NCI-H82 treated with DMSO at 0.1 percent for 48 hours (cell line): ENCODE measurements around the gene WNT8B.

Source experiments
- DNase-seq: peaks from one replicate; lab custom pipeline; 2025; ENCODE audit not compliant: unreplicated experiment; lab: John Stamatoyannopoulos, UW

The WNT8B gene

DNA sequence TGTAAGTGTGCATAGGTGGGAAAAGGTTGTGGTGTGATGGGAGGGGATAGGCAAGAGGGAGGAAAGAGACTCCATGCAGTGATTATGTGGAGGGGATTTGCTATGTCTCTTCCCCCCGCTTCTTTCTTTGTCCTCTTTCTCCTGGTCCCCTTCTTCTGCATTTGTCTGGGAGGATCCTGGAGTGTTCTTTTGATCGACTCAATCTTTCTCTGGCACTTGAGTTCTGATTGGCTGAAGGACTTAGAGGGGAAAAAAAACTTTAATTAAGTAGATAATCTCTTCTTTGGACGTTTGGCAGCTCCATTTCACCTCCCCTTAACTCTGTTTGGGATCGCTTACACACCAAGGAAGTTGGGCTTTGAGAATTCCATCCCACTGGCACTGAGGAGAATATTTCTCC is at the start of gene WNT8B:
Gene WNT8B (plus strand): TSS at position 301 of the 400 bp plus-strand sequence. CDS start 160 bp downstream, outside the sequence.
- no peak for DNase-seq

DNA sequence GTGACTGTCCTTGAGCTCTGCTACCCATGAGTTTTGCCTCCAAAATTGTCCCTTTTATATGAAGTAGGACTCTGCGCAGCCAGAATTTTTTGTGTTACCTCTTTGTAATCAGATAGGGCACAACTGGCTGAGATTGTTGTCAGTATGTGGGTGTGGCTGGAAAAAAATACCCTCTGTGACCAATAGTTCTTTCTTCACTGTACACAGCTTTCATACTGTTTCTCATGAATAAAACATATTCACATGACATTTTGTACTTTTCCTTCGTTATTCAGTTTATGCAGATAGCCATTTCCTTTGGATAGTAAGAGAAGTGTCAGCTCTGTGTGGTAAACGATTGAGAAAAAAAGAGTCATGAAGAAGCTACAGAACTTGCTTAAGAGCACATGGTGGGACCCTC is 49.6 kb upstream of the WNT8B start:
- DNase-seq, result no peak

GRCh38 chr10:100419911-100420449 is 42.8 kb upstream of the WNT8B start:
- DNase-seq, result no peak

DNA sequence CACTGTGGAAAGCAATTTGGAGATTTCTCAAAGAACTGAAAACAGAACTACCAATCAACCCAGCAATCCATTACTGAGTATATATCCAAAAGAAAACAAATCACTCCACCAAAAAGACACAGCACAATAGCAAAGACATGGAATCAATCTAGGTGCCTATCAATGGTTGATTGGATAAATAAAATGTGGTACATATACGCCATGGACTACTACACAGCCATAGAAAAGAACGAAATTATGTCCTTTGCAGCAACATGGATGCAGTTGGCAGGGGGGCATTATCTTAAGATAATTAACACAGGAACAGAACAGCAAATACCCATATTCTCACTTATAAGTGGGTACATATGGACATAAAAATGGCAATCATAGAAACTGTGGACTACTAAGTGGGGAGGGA is 35.4 kb upstream of the WNT8B start:
- DNase-seq, result no peak

DNA sequence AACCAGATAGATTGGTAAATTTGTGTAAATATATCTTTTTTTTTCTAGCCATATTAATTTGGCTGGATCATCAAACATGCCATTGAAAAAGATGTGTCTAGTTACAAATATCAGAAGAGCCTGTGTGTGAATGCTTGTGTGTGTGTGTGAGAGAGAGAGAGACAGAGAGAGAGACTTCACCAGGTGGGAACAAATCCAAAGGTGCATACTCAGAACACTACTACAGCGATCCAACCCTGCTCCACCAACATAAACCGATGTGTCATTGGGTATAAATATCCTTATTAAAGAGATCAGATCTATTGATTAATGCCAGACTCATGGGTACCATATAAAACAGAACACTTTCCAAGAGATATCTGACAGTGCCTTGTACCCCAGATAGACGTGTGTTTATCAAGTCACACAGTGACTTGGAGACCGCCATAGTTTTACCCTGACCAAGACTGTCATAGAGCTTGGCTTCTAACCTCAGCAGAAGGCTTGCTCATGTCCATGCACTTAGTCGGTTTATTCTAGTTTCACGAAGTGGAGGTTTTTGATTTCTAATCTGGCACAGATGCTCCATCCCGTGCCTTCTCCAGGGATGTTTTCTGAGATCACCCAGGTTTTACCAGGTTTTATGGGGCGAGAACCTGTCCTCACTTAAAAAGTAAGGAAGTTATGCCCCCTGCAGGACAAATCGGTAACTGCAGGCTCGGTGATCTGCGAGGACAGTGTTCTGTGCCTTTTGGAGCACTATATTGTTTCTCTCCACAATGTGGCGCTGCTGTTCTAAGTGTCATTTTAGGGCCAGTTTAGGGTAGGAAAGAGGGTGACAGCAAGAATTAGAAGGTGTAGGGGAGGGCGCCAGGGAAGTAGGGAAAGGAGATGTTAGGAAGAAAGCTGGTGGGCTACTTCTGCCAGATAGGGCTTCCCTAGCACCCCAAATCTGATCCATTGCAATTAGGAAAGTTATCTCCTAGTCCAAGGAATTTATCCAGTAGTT is 29.3 kb upstream of the WNT8B start:
- peak; percentile 93 for DNase-seq

GRCh38 chr10:100436255-100436654 is 26.6 kb upstream of the WNT8B start:
- peak; percentile 21 for DNase-seq

DNA sequence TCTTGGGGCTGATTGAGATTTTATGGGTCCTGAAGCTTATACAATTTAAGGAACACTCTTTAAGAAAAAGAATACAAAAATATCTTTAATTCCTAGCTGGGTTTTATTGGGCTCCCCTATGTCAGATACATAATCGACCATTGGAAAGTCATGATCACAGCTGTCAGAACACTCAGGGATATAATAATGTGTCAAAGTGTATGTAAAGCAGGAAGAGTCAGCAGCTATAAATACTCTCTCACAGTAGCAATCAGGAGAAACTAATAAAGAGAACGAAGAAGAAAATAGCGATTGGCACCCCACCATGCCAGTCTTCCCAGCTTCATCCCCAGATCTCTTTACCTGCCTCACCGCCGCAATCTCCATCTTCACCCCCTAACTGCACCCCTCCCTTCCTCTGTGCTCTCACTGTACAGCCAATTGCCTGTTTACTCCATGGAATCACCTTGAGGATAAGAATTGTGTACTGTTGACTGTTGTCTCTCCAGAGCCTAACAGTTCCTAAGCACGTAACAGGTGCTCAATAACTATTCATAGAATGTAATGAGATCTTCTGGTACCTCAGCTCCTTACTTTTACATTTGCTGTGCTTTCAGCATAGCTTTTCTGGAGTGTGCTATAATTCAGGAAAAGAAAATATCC is 24.0 kb upstream of the WNT8B start:
- no peak for DNase-seq

DNA sequence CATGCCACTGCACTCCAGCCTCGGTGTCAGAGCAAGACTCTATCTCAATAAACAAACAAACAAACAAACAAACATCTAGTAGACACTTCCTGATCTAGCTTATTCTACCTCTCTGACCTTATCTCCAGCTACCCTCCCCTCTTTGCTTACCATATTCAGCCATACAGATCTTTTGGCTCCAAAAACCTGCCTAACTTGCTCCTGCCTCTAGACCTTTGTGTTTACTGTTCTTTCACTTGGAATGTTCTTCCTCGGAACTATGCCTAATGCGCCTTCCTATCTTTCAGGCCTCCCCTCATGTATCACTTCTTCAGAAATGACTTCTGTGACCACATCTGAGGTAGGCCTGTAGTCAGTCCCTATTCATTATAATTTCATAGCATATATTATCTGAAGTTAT is 20.3 kb upstream of the WNT8B start:
- DNase-seq, result no peak

DNA sequence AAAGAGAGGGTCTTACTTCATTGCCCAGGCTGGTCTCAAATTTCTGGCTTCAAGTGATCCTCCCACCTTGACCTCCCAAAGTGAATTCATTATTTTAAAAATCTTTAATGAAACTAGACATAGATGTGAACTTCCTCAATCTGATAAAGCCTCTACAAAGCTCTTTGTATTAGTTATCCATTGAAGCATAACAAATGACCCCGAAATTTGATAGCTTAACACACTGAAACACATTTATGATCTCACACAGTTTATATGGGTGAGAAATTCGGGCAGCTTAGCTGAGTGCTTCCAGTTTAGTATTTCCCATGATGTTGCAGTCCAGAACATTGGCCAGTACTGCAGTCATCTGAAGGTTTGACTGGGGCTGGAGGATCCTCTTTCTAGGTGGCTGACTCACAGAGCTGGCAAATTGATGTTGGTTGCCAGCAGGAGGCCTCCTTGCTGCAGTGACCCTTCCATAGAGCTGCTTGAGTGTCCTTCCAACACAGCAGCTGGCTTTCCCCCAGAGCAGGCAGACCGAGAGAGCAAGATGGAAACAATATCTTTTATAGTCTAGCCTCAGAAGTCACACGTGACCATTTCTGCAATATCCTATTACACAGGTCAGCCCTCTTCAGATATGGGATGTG is 16.6 kb upstream of the WNT8B start:
- no peak for DNase-seq

GRCh38 chr10:100447663-100448062 is 15.1 kb upstream of the WNT8B start:
- DNase-seq, result no peak

GRCh38 chr10:100448951-100449350 is 13.9 kb upstream of the WNT8B start:
- no peak for DNase-seq

DNA sequence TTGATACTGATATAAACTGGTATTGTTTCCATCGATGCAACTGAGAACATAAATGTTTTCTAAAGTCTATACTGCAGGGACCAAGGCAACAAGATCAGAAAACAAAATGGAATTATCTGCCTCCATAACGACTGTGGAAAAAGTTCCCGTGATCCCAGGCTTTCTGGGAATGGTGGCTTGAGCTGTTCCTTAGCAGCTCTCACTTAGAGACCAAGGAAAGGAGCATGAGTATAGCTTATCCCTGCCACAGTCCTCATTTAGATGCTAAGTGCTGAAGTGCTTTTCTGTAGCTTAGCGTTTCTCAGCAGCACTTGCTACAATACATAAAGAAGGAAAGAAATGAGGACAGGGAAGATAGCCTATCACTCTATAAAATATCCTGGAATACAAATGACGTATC is 5.5 kb downstream of the WNT8B start:
- no peak for DNase-seq

GRCh38 chr10:100468978-100469377 is 6.2 kb downstream of the WNT8B start:
- no peak for DNase-seq

DNA sequence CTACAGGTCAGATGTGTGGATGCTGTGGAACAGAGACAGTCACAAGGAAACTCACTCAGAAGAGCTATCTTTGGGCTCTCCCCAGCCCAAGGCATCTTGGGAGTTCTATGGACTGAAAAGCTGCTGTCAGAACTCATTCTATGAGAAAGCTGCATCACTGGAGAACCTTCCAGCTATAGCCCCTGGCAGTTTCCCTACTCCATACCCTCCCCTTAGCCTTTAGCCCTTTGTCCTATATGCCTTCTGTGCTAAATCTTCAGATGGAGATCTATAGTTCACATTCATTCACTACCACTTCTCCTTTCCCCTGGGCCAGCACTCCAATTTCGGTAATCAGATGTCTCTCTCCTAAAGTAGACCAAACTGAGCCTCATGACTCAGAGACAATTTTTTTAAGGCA is 6.9 kb downstream of the WNT8B start:
- DNase-seq, result no peak

- no peak for DNase-seq
Measured at GRCh38 chr10:100470367-100470766, 7.6 kb downstream of the WNT8B start.

DNA sequence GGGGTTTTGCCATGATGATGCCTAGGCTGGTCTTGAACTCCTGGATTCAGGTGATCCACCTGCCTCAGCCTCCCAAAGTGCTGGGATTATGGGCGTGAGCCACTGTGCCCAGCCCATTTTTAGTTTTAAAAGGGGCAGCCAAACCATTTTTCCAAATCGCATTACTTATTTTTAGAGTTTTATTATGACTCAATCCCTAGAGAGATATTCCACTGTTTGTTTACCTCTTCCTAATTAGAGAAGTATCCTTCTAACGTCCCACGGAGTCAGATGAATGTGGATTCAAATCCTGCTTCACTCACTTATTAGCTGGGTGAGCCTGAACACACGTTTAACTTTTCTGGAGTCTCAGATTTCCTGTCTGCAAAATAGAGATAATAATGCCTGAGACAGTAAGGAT is 15.2 kb downstream of the WNT8B start:
- no peak for DNase-seq

GRCh38 chr10:100479037-100479436 is 16.2 kb downstream of the WNT8B start:
- no peak for DNase-seq

DNA sequence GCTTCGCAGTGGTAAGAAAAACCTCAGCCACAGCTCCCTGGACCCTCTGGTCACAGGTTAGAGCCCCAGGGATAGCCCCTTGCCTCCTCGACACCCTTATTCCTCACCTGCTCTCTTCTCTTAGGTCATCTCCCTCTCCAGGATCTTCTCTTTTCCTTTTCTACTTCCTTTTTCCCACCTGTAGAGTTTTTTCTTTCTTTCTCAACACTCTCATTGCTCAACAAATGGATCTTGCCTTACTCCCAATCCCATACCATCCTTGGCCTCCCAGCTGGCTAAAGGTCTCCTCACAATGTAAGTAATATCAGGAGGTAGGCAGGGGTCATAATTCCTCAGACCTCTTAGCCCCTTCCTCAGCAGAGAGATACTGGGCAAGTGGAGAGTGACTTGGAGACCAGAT is 17.2 kb downstream of the WNT8B start:
- no peak for DNase-seq

GRCh38 chr10:100481462-100482081 is 18.8 kb downstream of the WNT8B start:
- DNase-seq, result peak; percentile 70

GRCh38 chr10:100482181-100482833 is 19.5 kb downstream of the WNT8B start:
- DNase-seq, result peak; percentile 30

DNA sequence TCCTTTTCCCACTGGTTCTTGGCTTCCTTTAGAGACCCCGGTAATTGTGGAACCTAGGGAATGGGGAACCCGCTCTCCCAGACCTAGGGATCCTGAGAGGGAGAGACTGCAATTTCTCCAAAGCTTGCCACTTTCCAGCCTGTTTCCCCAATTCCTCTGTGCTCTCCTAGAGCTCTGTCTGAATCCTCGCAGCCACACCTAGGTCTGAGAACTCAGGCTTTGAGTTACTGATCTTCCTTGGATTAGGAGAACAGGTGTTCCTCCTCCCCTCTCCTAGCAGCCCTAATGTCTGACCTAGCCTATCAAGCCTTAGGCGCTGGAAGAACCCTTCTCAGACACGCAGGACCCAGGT is 20.0 kb downstream of the WNT8B start:
- no peak for DNase-seq
